GM20000 (cell line): ENCODE data around the gene TNFAIP2.

ENCODE experiments used
- DNase-seq: peaks from one replicate; pipeline ENCODE4 v3.0.0; 2012; ENCODE audit warnings: low spot score
- CTCF ChIP-seq: IDR thresholded peaks from 2 replicates; pipeline ENCODE4 v1.5.1; 2012; ENCODE audit warnings: mild to moderate bottlenecking, control low read depth; ENCODE audit errors: extremely low read depth, missing control alignments

The TNFAIP2 gene

GRCh38 chr14:103084021-103084919 lies 39.0 kb upstream of the TNFAIP2 start, which contains the start of gene LBHD2:
Gene LBHD2 (plus strand): TSS chr14:103084210. CDS start chr14:103086013, 1,803 bp downstream.
- no peak for TF ChIP-seq CTCF
- no peak for DNase-seq

- TF ChIP-seq CTCF: no peak
- no peak for DNase-seq
These were observed 37.9 kb upstream of the TNFAIP2 start for GRCh38 chr14:103085106-103086091.

- no peak for TF ChIP-seq CTCF
- DNase-seq: no peak
These were observed 36.4 kb upstream of the TNFAIP2 start for GRCh38 chr14:103086771-103087342.

GRCh38 chr14:103087343-103087835 lies 35.9 kb upstream of the TNFAIP2 start:
- DNase-seq: no peak
- TF ChIP-seq CTCF: no peak

- TF ChIP-seq CTCF: no peak
- no peak for DNase-seq
These were observed 34.3 kb upstream of the TNFAIP2 start for GRCh38 chr14:103088921-103089320.

GRCh38 chr14:103089386-103090335 lies 33.6 kb upstream of the TNFAIP2 start:
- no peak for DNase-seq
- no peak for TF ChIP-seq CTCF
